HCT116 (cell line): ENCODE measurements around the gene USO1. TPM values are rescaled to one million over a fixed set of nuclear protein-coding genes. Genes with fewer than 3 reads are reported as not detected.

Experiments used
- ATAC-seq: fragments of 200-7000 bp; cut with Tn5 transposase; 2 replicates; pipeline ENCODE4 v1.9.1; 2020; ENCODE audit warnings: mild to moderate bottlenecking, moderate library complexity
- BruUV-seq: library from RNA; stranded (reverse); fragments of 400-500 nt; replicated peaks from 2 replicates; lab custom pipeline; 2021; lab: Mats Ljungman, UMichigan
- CTCF ChIA-PET: fragments of 300-600 bp; sonication (Branson Sonifier 250); formaldehyde crosslinking; loops from one replicate; lab custom pipeline; 2021; ENCODE audit warnings: antibody characterized with exemption; lab: Charles Lee
- POLR2A ChIA-PET: fragments of 300-600, 350-600 bp; sonication (Branson Sonifier 250); formaldehyde crosslinking; loops from one replicate; lab custom pipeline; 2021; ENCODE audit warnings: antibody characterized with exemption; lab: Charles Lee
- RAD21 ChIA-PET, 2 experiments: fragments of 300-600 bp; sonication (Branson Sonifier 250); formaldehyde crosslinking; loops; one replicate each; lab custom pipeline; 2023; ENCODE audit warnings: low total read pairs in 2 of 2; ENCODE audit not compliant: uncharacterized antibody in 2 of 2, unreplicated experiment in 2 of 2, low non-redundant PET in 1 of 2; lab: Charles Lee
- DNase-seq: peaks from one replicate; pipeline ENCODE4 v3.0.0-alpha.2; 2010; ENCODE audit warnings: low read depth, low spot score
- H2AFZ ChIP-seq: fragments of 200-600 bp; shearing (Covaris generic), sonication (generic); 2 replicates; pipeline ENCODE4 v1.6.1; 2017; ENCODE audit warnings: low read depth, mixed run types, mixed read lengths, antibody characterized with exemption, low read length; ENCODE audit not compliant: poor library complexity, severe bottlenecking
- H3K27ac ChIP-seq: 2 replicates; pipeline ENCODE4 v1.5.1; 2012; ENCODE audit warnings: low read depth, low read length
- H3K27me3 ChIP-seq: fragments of 200-600 bp; sonication (generic); 2 replicates; pipeline ENCODE4 v1.6.1; 2016; ENCODE audit warnings: mixed run types, low read length, mixed read lengths; ENCODE audit not compliant: insufficient read depth
- H3K36me3 ChIP-seq, 2 experiments: fragments of 200-500 bp in 1 of 2; fragments of 200-600 bp in 1 of 2; sonication (Bioruptor generic) in 1 of 2; sonication (generic) in 1 of 2; 2 replicates each; pipeline versions ENCODE4 v1.5.1 to v1.6.1; 2014 to 2016; ENCODE audit warnings: low read length in 2 of 2, inconsistent platforms in 1 of 2, mixed read lengths in 1 of 2, mixed run types in 1 of 2; ENCODE audit not compliant: insufficient read depth in 2 of 2, control insufficient read depth in 1 of 2
- H3K4me1 ChIP-seq, 2 experiments: fragments of 200-600 bp in 1 of 2; sonication (generic) in 1 of 2; 2 replicates each; pipeline versions ENCODE4 v1.5.1 to v1.6.1; 2012 to 2017; ENCODE audit warnings: low read length in 2 of 2, inconsistent platforms in 1 of 2, mild to moderate bottlenecking in 1 of 2, mixed read lengths in 1 of 2, mixed run types in 1 of 2, moderate library complexity in 1 of 2; ENCODE audit not compliant: insufficient read depth in 2 of 2, control insufficient read depth in 1 of 2
- H3K4me2 ChIP-seq: fragments of 200-600 bp; sonication (generic); 2 replicates; pipeline ENCODE4 v1.6.1; 2017; ENCODE audit warnings: mixed run types, low read length, mixed read lengths
- H3K4me3 ChIP-seq, 2 experiments: fragments of 200-600 bp in 1 of 2; sonication (generic) in 1 of 2; replicated peaks in 1 of 2; 2 replicates each; pipeline ENCODE4 v1.5.1; 2011 to 2016; ENCODE audit warnings: low read length in 2 of 2, control low read depth in 1 of 2, low read depth in 1 of 2, mild to moderate bottlenecking in 1 of 2, mixed read lengths in 1 of 2, mixed run types in 1 of 2
- H3K79me2 ChIP-seq: fragments of 200-600 bp; sonication (generic); 2 replicates; pipeline ENCODE4 v1.6.1; 2017; ENCODE audit warnings: mild to moderate bottlenecking, mixed run types, low read length, moderate library complexity, mixed read lengths; ENCODE audit not compliant: insufficient read depth
- H3K9ac ChIP-seq: fragments of 200-600 bp; sonication (generic); 2 replicates; pipeline ENCODE4 v1.6.1; 2016; ENCODE audit warnings: low read length, mixed read lengths
- H3K9me2 ChIP-seq: fragments of 200-600 bp; sonication (generic), shearing (Covaris generic); 2 replicates; pipeline ENCODE4 v1.6.1; 2017; ENCODE audit warnings: mixed run types, mild to moderate bottlenecking, moderate library complexity; ENCODE audit not compliant: insufficient read depth
- H3K9me3 ChIP-seq, 2 experiments: fragments of 200-500 bp in 1 of 2; fragments of 200-600 bp in 1 of 2; sonication (Bioruptor generic) in 1 of 2; sonication (generic) in 1 of 2; 2 replicates each; pipeline ENCODE4 v1.6.1; 2014 to 2017; ENCODE audit warnings: low read length in 2 of 2, mixed read lengths in 2 of 2, inconsistent platforms in 1 of 2, low read depth in 1 of 2, mild to moderate bottlenecking in 1 of 2, mixed run types in 1 of 2, moderate library complexity in 1 of 2; ENCODE audit not compliant: control insufficient read depth in 1 of 2, insufficient read depth in 1 of 2
- H4K20me1 ChIP-seq: fragments of 200-600 bp; sonication (generic), shearing (Covaris generic); 2 replicates; pipeline ENCODE4 v1.6.1; 2017; ENCODE audit warnings: mixed run types, mild to moderate bottlenecking, moderate library complexity; ENCODE audit not compliant: insufficient read depth
- CBX3 ChIP-seq: IDR thresholded peaks from 2 replicates; pipeline ENCODE4 v1.6.1; 2012; ENCODE audit warnings: low read depth
- CEBPB ChIP-seq: IDR thresholded peaks from 2 replicates; pipeline ENCODE4 v1.6.1; 2012; ENCODE audit warnings: low read depth
- EGR1 ChIP-seq: IDR thresholded peaks from 2 replicates; pipeline ENCODE4 v1.6.1; 2012; ENCODE audit warnings: low read depth
- ELF1 ChIP-seq: IDR thresholded peaks from 2 replicates; pipeline ENCODE4 v1.6.1; 2012; ENCODE audit warnings: low read depth, borderline replicate concordance
- EZH2 ChIP-seq: fragments of 200-600 bp; sonication (generic); IDR thresholded peaks from 2 replicates; pipeline ENCODE4 v1.6.1; 2017; ENCODE audit warnings: antibody characterized with exemption, mixed run types
- EZH2phosphoT487 ChIP-seq: fragments of 200-600 bp; IDR thresholded peaks from 2 replicates; pipeline ENCODE4 v1.6.1; 2018; ENCODE audit warnings: antibody characterized with exemption, borderline replicate concordance
- FOSL1 ChIP-seq: IDR thresholded peaks from 2 replicates; pipeline ENCODE4 v1.6.1; 2012; ENCODE audit warnings: low read depth
- JUND ChIP-seq: IDR thresholded peaks from 2 replicates; pipeline ENCODE4 v1.6.1; 2012
- POLR2A ChIP-seq: IDR thresholded peaks from 2 replicates; pipeline ENCODE4 v1.7.0; 2011; ENCODE audit warnings: borderline replicate concordance; ENCODE audit not compliant: insufficient read depth, insufficient read length; ENCODE audit errors: extremely low read depth
- POLR2AphosphoS5 ChIP-seq: IDR thresholded peaks from 2 replicates; pipeline ENCODE4 v1.6.1; 2011; ENCODE audit warnings: mild to moderate bottlenecking, low read depth, low read length, moderate library complexity
- SIN3A ChIP-seq: IDR thresholded peaks from 2 replicates; pipeline ENCODE4 v1.6.1; 2012; ENCODE audit warnings: low read depth
- SP1 ChIP-seq: IDR thresholded peaks from 2 replicates; pipeline ENCODE4 v1.6.1; 2012; ENCODE audit warnings: low read depth
- SRF ChIP-seq: IDR thresholded peaks from 2 replicates; pipeline ENCODE4 v1.6.1; 2012; ENCODE audit warnings: low read depth
- ZFX ChIP-seq: fragments of 450-650 bp; IDR thresholded peaks from 2 replicates; pipeline ENCODE4 v1.6.1; 2017
- ZNF274 ChIP-seq: fragments of 200-500 bp; sonication (Bioruptor generic); IDR thresholded peaks from 2 replicates; pipeline ENCODE4 v1.6.1; 2014; ENCODE audit warnings: mild to moderate bottlenecking, low read depth, low read length, inconsistent platforms
- intact Hi-C: fragments of 100-400 bp; cut with micrococcal nuclease; formaldehyde crosslinking; loops from 2 replicates; pipeline ENCODE4 v1.10.0; 2022
- total RNA-seq: library from RNA; stranded (reverse); gene quantifications from one replicate; pipeline ENCODE4 v1.2.1, GENCODE V29; 2021; ENCODE audit not compliant: unreplicated experiment
- TF ChIP-seq, protein P1 (sequence below): IDR thresholded peaks from 2 replicates; pipeline ENCODE4 v1.6.1; 2012; ENCODE audit warnings: low read depth
- TF ChIP-seq, protein P2 (sequence below), 3 experiments: fragments of 200-600 bp in 1 of 3; sonication (generic) in 1 of 3; IDR thresholded peaks in 2 of 3; conservative IDR thresholded peaks in 1 of 3; 2 replicates each; pipeline ENCODE4 v1.5.1; 2012 to 2017; ENCODE audit warnings: low read depth in 2 of 3, low read length in 2 of 3, antibody characterized with exemption in 1 of 3, borderline replicate concordance in 1 of 3, control low read depth in 1 of 3, mild to moderate bottlenecking in 1 of 3, mixed read lengths in 1 of 3, mixed run types in 1 of 3, moderate library complexity in 1 of 3; ENCODE audit not compliant: insufficient read depth in 1 of 3
- TF ChIP-seq, protein P3 (sequence below): IDR thresholded peaks from 2 replicates; pipeline ENCODE4 v1.6.1; 2012
- TF ChIP-seq, protein P4 (sequence below): IDR thresholded peaks from 2 replicates; pipeline ENCODE4 v1.6.1; 2012
- TF ChIP-seq, protein P5 (sequence below): IDR thresholded peaks from 2 replicates; pipeline ENCODE4 v1.6.1; 2011; ENCODE audit warnings: mild to moderate bottlenecking, low read length, moderate library complexity; ENCODE audit not compliant: insufficient replicate concordance; ENCODE audit errors: extremely low read depth

USO1 gene
- total RNA-seq, 1 experiment from 2014 or later = 72.7 TPM

DNA sequence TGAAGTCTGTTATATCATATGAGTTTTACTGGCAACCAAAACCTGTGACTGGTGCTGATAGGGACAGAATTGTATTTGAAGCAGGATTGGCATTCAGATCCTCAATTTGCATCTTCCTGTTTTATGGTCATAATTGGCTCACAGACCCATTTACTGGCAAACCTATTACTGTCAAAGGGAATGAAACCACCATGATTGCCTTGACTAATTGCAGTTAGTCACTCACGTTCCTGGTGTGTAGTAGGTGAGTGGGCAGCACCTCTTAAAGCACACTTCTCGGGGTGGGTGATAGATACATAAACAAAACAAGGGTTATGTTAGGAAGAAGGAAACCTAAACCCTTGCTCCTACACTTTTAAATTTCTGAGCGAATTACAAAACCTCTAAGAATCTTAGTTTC lies 96.8 kb downstream of the USO1 start:
- no peaks in the 10 kb centered on the region for H3K27me3 ChIP-seq
- intact Hi-C loops = no loop called here
- no peak overlapping the region for H2AFZ ChIP-seq
- H3K9ac ChIP-seq = no peak overlapping the region
- ChIA-PET RAD21 (no interaction called here), CTCF (no interaction called here), POLR2A (no interaction called here)
- no peak overlapping the region for H3K4me2 ChIP-seq
- DNase-seq (no peak), ATAC-seq (no peak)
- H3K79me2 ChIP-seq = no peaks in the 10 kb centered on the region
- no TSS peak for BruUV-seq
- no peaks in the 10 kb centered on the region for H4K20me1 ChIP-seq
- no peak overlapping the region for H3K27ac ChIP-seq
- peaks cover 5 to 6% of the 10 kb centered on the region in 2 experiments; a peak in 3 of 4 replicates for H3K4me1 ChIP-seq
- no peaks in the 10 kb centered on the region for H3K9me3 ChIP-seq
- H3K4me3 ChIP-seq = no peak overlapping the region
- 0 out of 4 replicates have a peak, but pooled peaks cover 0 to 2% of the 10 kb centered on the region in 2 experiments for H3K36me3 ChIP-seq
- no peak for TF ChIP-seq JUND
- TF ChIP-seq, protein P1, sequence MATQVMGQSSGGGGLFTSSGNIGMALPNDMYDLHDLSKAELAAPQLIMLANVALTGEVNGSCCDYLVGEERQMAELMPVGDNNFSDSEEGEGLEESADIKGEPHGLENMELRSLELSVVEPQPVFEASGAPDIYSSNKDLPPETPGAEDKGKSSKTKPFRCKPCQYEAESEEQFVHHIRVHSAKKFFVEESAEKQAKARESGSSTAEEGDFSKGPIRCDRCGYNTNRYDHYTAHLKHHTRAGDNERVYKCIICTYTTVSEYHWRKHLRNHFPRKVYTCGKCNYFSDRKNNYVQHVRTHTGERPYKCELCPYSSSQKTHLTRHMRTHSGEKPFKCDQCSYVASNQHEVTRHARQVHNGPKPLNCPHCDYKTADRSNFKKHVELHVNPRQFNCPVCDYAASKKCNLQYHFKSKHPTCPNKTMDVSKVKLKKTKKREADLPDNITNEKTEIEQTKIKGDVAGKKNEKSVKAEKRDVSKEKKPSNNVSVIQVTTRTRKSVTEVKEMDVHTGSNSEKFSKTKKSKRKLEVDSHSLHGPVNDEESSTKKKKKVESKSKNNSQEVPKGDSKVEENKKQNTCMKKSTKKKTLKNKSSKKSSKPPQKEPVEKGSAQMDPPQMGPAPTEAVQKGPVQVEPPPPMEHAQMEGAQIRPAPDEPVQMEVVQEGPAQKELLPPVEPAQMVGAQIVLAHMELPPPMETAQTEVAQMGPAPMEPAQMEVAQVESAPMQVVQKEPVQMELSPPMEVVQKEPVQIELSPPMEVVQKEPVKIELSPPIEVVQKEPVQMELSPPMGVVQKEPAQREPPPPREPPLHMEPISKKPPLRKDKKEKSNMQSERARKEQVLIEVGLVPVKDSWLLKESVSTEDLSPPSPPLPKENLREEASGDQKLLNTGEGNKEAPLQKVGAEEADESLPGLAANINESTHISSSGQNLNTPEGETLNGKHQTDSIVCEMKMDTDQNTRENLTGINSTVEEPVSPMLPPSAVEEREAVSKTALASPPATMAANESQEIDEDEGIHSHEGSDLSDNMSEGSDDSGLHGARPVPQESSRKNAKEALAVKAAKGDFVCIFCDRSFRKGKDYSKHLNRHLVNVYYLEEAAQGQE = no peak
- TF ChIP-seq SRF = no peak
- no peak for TF ChIP-seq FOSL1
- no peak for TF ChIP-seq EZH2
- TF ChIP-seq EZH2phosphoT487 = no peak
- TF ChIP-seq, protein P2, sequence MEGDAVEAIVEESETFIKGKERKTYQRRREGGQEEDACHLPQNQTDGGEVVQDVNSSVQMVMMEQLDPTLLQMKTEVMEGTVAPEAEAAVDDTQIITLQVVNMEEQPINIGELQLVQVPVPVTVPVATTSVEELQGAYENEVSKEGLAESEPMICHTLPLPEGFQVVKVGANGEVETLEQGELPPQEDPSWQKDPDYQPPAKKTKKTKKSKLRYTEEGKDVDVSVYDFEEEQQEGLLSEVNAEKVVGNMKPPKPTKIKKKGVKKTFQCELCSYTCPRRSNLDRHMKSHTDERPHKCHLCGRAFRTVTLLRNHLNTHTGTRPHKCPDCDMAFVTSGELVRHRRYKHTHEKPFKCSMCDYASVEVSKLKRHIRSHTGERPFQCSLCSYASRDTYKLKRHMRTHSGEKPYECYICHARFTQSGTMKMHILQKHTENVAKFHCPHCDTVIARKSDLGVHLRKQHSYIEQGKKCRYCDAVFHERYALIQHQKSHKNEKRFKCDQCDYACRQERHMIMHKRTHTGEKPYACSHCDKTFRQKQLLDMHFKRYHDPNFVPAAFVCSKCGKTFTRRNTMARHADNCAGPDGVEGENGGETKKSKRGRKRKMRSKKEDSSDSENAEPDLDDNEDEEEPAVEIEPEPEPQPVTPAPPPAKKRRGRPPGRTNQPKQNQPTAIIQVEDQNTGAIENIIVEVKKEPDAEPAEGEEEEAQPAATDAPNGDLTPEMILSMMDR (IDR thresholded peaks at IDR 0.05 in 2 of 3, conservative IDR thresholded peaks at IDR 0.05 in 1 of 3; ENCODE audit: borderline replicate concordance in 1 of 3, insufficient read depth in 1 of 3, low read depth in 2 of 3, low read length in 2 of 3) = no peak
- TF ChIP-seq EGR1 = no peak
- TF ChIP-seq, protein P3, sequence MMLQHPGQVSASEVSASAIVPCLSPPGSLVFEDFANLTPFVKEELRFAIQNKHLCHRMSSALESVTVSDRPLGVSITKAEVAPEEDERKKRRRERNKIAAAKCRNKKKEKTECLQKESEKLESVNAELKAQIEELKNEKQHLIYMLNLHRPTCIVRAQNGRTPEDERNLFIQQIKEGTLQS = no peak
- TF ChIP-seq SIN3A = no peak
- no peak for TF ChIP-seq CEBPB
- no peak for TF ChIP-seq SP1
- no peak for TF ChIP-seq POLR2A
- no peak for TF ChIP-seq CBX3
- TF ChIP-seq, protein P4, sequence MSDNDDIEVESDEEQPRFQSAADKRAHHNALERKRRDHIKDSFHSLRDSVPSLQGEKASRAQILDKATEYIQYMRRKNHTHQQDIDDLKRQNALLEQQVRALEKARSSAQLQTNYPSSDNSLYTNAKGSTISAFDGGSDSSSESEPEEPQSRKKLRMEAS = no peak
- no peak for TF ChIP-seq ZFX
- no peak for TF ChIP-seq ZNF274
- TF ChIP-seq, protein P5, sequence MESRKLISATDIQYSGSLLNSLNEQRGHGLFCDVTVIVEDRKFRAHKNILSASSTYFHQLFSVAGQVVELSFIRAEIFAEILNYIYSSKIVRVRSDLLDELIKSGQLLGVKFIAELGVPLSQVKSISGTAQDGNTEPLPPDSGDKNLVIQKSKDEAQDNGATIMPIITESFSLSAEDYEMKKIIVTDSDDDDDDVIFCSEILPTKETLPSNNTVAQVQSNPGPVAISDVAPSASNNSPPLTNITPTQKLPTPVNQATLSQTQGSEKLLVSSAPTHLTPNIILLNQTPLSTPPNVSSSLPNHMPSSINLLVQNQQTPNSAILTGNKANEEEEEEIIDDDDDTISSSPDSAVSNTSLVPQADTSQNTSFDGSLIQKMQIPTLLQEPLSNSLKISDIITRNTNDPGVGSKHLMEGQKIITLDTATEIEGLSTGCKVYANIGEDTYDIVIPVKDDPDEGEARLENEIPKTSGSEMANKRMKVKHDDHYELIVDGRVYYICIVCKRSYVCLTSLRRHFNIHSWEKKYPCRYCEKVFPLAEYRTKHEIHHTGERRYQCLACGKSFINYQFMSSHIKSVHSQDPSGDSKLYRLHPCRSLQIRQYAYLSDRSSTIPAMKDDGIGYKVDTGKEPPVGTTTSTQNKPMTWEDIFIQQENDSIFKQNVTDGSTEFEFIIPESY = no peak
- no peak for TF ChIP-seq ELF1
- TF ChIP-seq POLR2AphosphoS5 = no peak
- no peaks in the 10 kb centered on the region for H3K9me2 ChIP-seq
